ENCODE results near the gene SVIL.
"Not testable (repeated sequence)": the region's sequence is repeated elsewhere in the genome, so short reads cannot be mapped to it uniquely, and the experiment has no call there.

The SVIL gene

GRCh38 chr10:29461042-29461441, 173.7 kb downstream of the SVIL start:
- TF ChIP-seq, protein P1, sequence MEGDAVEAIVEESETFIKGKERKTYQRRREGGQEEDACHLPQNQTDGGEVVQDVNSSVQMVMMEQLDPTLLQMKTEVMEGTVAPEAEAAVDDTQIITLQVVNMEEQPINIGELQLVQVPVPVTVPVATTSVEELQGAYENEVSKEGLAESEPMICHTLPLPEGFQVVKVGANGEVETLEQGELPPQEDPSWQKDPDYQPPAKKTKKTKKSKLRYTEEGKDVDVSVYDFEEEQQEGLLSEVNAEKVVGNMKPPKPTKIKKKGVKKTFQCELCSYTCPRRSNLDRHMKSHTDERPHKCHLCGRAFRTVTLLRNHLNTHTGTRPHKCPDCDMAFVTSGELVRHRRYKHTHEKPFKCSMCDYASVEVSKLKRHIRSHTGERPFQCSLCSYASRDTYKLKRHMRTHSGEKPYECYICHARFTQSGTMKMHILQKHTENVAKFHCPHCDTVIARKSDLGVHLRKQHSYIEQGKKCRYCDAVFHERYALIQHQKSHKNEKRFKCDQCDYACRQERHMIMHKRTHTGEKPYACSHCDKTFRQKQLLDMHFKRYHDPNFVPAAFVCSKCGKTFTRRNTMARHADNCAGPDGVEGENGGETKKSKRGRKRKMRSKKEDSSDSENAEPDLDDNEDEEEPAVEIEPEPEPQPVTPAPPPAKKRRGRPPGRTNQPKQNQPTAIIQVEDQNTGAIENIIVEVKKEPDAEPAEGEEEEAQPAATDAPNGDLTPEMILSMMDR (conservative IDR thresholded peaks at IDR 0.05): no peak
- no peak overlapping the region for H3K27ac ChIP-seq

DNA sequence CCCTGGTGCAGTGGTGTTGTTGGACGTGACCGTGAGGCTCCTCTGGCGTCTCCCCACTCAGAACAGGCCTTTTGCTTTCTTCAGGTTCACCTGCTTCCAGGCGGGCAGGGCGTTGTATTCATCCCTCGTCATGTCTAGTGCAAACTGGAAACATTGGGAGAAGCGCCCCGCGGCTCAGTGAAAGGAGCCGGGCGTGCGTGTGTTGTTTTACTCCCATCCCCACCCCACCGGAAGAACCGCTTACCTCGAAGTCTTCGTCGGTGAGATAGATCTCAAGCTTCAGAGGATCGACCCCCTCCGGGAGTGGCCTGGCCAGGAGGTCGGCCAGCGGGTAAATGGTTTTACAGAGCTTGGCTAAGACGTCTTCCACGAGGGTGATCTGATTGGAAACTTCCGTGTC, 176.6 kb downstream of the SVIL start:
- not testable (repeated sequence) for H3K27ac ChIP-seq

DNA sequence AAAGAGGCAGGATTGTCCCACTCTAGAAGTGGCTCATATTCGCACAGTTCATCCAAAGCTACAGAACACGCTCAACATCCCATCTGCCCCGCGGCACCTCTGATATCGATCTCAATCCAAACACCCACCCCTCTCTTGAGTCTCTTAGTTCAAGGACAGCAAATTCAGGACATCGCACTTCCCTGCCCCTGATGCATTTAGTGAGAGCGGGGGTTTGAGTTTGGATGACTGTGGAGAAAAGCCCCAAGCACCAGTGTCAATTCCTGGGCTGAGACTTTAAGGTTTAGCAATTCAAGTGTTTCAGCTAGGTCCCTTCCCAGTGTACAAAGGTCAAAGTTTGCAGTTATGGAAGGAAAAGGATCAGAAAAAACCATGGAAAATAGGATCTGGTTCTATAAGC, 179.7 kb downstream of the SVIL start:
- no peak overlapping the region for H3K27ac ChIP-seq

GRCh38 chr10:29454250-29454649, 180.5 kb downstream of the SVIL start:
- TF ChIP-seq, protein P1 (conservative IDR thresholded peaks at IDR 0.05): no peak
- no peak overlapping the region for H3K27ac ChIP-seq

More for the DNA sequence above, 179.7 kb downstream of the SVIL start:
- TF ChIP-seq, protein P1 (conservative IDR thresholded peaks at IDR 0.05): no peak

- TF ChIP-seq, protein P1 (conservative IDR thresholded peaks at IDR 0.05): no peak
- H3K27ac ChIP-seq: no peak overlapping the region
Observed at GRCh38 chr10:29452546-29452945, 182.2 kb downstream of the SVIL start.

DNA sequence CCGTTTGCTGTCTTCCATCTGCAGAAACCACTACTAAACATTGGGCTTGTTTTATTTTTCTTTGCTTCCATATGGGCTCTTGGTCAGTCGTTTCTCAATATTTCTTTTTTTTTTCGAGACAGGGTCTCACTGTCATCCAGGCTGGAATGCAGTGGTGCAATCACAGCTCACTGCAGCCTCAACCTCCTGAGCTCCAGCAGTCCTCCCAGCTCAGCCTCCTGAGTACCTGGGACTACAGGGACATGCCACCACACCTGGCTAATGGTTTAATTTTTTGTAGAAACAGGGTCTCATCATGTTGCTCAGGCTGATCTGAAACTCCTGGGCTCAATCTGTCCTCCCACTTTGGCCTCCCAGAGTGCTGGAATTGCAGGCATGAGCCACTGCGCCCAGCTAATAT, 182.8 kb downstream of the SVIL start:
- TF ChIP-seq, protein P1 (conservative IDR thresholded peaks at IDR 0.05): no peak
- no peak overlapping the region for H3K27ac ChIP-seq

GRCh38 chr10:29450405-29450804, 184.4 kb downstream of the SVIL start:
- TF ChIP-seq, protein P1 (conservative IDR thresholded peaks at IDR 0.05): no peak
- H3K27ac ChIP-seq: no peak overlapping the region

- not testable (repeated sequence) for H3K27ac ChIP-seq
- TF ChIP-seq, protein P1 (conservative IDR thresholded peaks at IDR 0.05): peak; percentile 77
Observed at GRCh38 chr10:29448756-29449592, 185.8 kb downstream of the SVIL start.
